Naive B cell (primary cell): ENCODE results near the gene UST. TPM values are rescaled to one million over a fixed set of nuclear protein-coding genes. Genes with fewer than 3 reads are reported as not detected.

ENCODE experiments used
- ATAC-seq, 2 donors: fragments of 150-1000 bp; cut with Tn5 transposase; 2 replicates each; pipeline ENCODE4 v1.10.0; 2021; ENCODE audit warnings: low read depth in 2 of 2, mild to moderate bottlenecking in 2 of 2, moderate library complexity in 2 of 2
- DNase-seq: peaks from one replicate; pipeline ENCODE4 v3.0.0; 2022
- H3K27ac Mint-ChIP-seq, 6 donors: one replicate each; pipeline ENCODE4 v1.8.0; 2020 to 2022; ENCODE audit warnings: mild to moderate bottlenecking in 6 of 6, mixed read lengths in 6 of 6, moderate library complexity in 5 of 6, inconsistent platforms in 2 of 6
- H3K27me3 Mint-ChIP-seq, 3 donors: one replicate each; pipeline ENCODE4 v1.8.0; 2021 to 2022; ENCODE audit warnings: mixed read lengths in 3 of 3, mild to moderate bottlenecking in 1 of 3
- H3K36me3 Mint-ChIP-seq, 2 donors: one replicate each; pipeline ENCODE4 v1.8.0; 2020 to 2022; ENCODE audit warnings: mixed read lengths in 2 of 2, inconsistent platforms in 1 of 2, mild to moderate bottlenecking in 1 of 2
- H3K4me1 Mint-ChIP-seq, 3 donors: one replicate each; pipeline ENCODE4 v1.8.0; 2020 to 2022; ENCODE audit warnings: mixed read lengths in 3 of 3, inconsistent platforms in 1 of 3, mild to moderate bottlenecking in 1 of 3, moderate library complexity in 1 of 3
- H3K4me3 Mint-ChIP-seq, 8 donors: one replicate each; pipeline ENCODE4 v1.8.0; 2020 to 2022; ENCODE audit warnings: mild to moderate bottlenecking in 8 of 8, mixed read lengths in 8 of 8, moderate library complexity in 8 of 8, inconsistent platforms in 2 of 8
- H3K9me3 Mint-ChIP-seq, 7 donors: one replicate each; pipeline ENCODE4 v1.8.0; 2020 to 2022; ENCODE audit warnings: mixed read lengths in 7 of 7, mild to moderate bottlenecking in 5 of 7, inconsistent platforms in 2 of 7, moderate library complexity in 1 of 7
- polyA plus RNA-seq, 6 donors: library from polyadenylated mRNA; unstranded; fragments of 300-500 nt; fragmentation: Illumina TruSeq; gene quantifications; one replicate each; pipeline ENCODE4 v1.2.3, GENCODE V29; 2021; ENCODE audit warnings: low read depth in 6 of 6

Gene UST
- polyA plus RNA-seq, 6 donors from 2014 or later, result 2.8 to 7.2 (median 5.2) TPM

- no peaks in the 10 kb centered on the region for H3K27me3 Mint-ChIP-seq
- DNase-seq, result no peak
- no peaks in the 10 kb centered on the region for H3K36me3 Mint-ChIP-seq
- H3K4me1 Mint-ChIP-seq, result peaks cover 50 to 78% (median 71%) of the 10 kb centered on the region in 3 donors
- no peak for ATAC-seq
- peak overlapping the region in 1 of 6 donors; percentile 35 for H3K27ac Mint-ChIP-seq
- peaks cover 0 to 2% (median 0%) of the 10 kb centered on the region in 7 donors for H3K9me3 Mint-ChIP-seq
- H3K4me3 Mint-ChIP-seq, result no peak overlapping the region
These were observed 57.1 kb downstream of the UST start for GRCh38 chr6:148803979-148804378.

GRCh38 chr6:148805777-148806176 lies 58.9 kb downstream of the UST start:
- DNase-seq (no peak), ATAC-seq (no peak)
- Mint-ChIP-seq H3K9me3 (peaks cover 0 to 2% (median 0%) of the 10 kb centered on the region in 7 donors), H3K4me3 (no peak overlapping the region), H3K36me3 (no peaks in the 10 kb centered on the region), H3K27me3 (no peaks in the 10 kb centered on the region), H3K4me1 (peaks cover 40 to 65% (median 59%) of the 10 kb centered on the region in 3 donors), H3K27ac (no peak overlapping the region)

DNA sequence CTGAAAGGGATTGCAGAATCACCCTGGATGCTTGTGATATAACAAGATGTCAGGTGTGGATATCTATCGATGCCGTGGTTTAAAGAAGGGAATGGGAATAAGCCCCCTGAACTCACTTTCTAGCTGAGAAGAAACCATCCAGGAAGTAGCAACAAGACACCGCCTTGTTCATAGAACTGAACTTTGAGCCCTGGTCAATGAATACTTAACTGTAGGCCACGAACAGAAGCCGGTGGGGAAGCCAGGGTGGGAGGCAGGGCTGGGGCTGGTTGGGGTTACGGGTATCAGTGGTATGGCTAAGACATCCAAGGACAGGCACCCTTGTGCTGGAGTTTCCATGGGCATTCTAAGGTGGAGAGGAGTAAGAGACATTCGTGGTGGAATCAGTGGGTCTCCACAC lies 61.0 kb downstream of the UST start:
- no peaks in the 10 kb centered on the region for H3K36me3 Mint-ChIP-seq
- H3K9me3 Mint-ChIP-seq, result peaks cover 0 to 7% (median 0%) of the 10 kb centered on the region in 7 donors
- no peaks in the 10 kb centered on the region for H3K27me3 Mint-ChIP-seq
- no peak for ATAC-seq
- peak overlapping the region in 3 of 6 donors; percentile 0 to 83 (median 26) for H3K27ac Mint-ChIP-seq
- peaks cover 32 to 57% (median 42%) of the 10 kb centered on the region in 3 donors for H3K4me1 Mint-ChIP-seq
- no peak overlapping the region for H3K4me3 Mint-ChIP-seq
- DNase-seq, result no peak

- H3K9me3 Mint-ChIP-seq, result peaks cover 0 to 8% (median 0%) of the 10 kb centered on the region in 7 donors
- H3K4me3 Mint-ChIP-seq, result peak overlapping the region in 1 of 8 donors; percentile 40
- DNase-seq (no peak), ATAC-seq (no peak)
- H3K27ac Mint-ChIP-seq, result peak overlapping the region in 2 of 6 donors; percentile 26 to 70
- H3K36me3 Mint-ChIP-seq, result no peaks in the 10 kb centered on the region
- H3K27me3 Mint-ChIP-seq, result no peaks in the 10 kb centered on the region
- H3K4me1 Mint-ChIP-seq, result peaks cover 27 to 50% (median 32%) of the 10 kb centered on the region in 3 donors
These were observed 62.0 kb downstream of the UST start for GRCh38 chr6:148808786-148809304.

DNA sequence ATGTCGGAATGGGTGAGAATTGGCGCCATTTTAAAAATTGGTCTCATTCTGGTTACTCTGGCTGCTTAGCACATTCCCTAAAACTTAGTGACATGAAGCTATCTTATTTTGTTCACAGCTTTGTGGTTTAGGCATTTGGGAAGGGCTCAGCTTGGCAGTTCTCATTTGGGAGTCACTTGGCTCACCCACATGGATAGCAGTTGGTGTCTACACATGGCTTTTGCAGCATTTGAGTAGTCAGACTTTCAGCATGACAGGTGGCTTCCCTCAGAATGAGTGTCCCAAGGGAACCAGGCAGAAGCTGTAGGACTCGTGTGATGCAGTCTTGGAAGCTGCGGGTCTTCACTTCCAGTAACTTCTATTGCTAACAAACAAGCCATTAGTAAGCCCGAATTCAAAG lies 64.6 kb downstream of the UST start:
- Mint-ChIP-seq H3K4me3 (no peak overlapping the region), H3K27me3 (no peaks in the 10 kb centered on the region), H3K36me3 (peaks cover 0 to 6% of the 10 kb centered on the region in 2 donors), H3K9me3 (peaks cover 0 to 8% (median 0%) of the 10 kb centered on the region in 7 donors), H3K4me1 (peaks cover 19 to 45% (median 34%) of the 10 kb centered on the region in 3 donors), H3K27ac (peak overlapping the region in 1 of 6 donors; percentile 57)
- no peak for DNase-seq
- no peak for ATAC-seq

- peaks cover 20 to 33% (median 28%) of the 10 kb centered on the region in 3 donors for H3K4me1 Mint-ChIP-seq
- no peak overlapping the region for H3K4me3 Mint-ChIP-seq
- H3K9me3 Mint-ChIP-seq, result peaks cover 0 to 8% (median 0%) of the 10 kb centered on the region in 7 donors
- H3K27ac Mint-ChIP-seq, result peak overlapping the region in 1 of 6 donors; percentile 47
- H3K36me3 Mint-ChIP-seq, result peaks cover 0 to 6% of the 10 kb centered on the region in 2 donors
- ATAC-seq, result no peak
- H3K27me3 Mint-ChIP-seq, result no peaks in the 10 kb centered on the region
- DNase-seq, result no peak
These were observed 67.4 kb downstream of the UST start for GRCh38 chr6:148814082-148814790.

DNA sequence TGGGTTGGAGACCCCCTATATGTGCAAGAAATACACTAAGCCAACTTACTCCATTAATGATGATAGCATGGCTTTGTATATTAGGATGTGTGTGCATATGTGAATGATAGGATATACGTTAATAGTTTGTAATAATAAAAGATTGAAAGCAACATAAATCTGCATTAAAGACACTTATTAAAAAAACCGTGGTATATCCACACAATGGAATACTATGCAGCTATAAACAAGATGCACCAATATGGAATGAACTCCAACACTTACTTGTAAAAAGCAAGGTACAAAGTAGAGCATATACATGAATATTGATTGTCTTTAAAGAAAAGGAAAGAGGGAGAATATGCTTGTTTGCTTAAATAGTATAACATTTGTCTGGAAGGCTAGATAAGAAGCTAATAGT lies 68.0 kb downstream of the UST start:
- Mint-ChIP-seq H3K9me3 (peaks cover 0 to 8% (median 0%) of the 10 kb centered on the region in 7 donors), H3K36me3 (peaks cover 0 to 6% of the 10 kb centered on the region in 2 donors), H3K27me3 (no peaks in the 10 kb centered on the region), H3K4me3 (no peak overlapping the region), H3K4me1 (peaks cover 18 to 31% (median 28%) of the 10 kb centered on the region in 3 donors), H3K27ac (no peak overlapping the region)
- ATAC-seq, result no peak
- no peak for DNase-seq

DNA sequence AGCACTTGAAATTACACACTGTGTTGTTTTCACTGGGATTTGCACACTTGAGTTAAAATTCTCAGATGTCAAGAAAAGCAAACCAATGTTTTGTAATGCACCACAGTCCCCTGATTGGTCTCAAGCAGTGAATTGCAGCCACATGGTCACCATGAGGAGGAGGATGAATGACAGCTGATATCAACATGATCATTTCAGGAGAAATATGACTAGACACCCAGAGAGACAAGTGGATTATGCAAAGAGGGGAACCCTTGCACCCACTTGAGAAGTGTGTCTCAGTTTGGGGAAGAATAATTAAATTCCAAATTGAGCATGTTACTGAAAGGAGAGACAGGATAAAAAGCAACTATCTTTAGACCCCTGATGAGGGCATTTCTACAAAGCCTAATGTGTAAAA lies 69.3 kb downstream of the UST start:
- H3K4me3 Mint-ChIP-seq, result peak overlapping the region in 1 of 8 donors; percentile 5
- H3K9me3 Mint-ChIP-seq, result peaks cover 0 to 8% (median 0%) of the 10 kb centered on the region in 7 donors
- H3K4me1 Mint-ChIP-seq, result peaks cover 16 to 29% (median 28%) of the 10 kb centered on the region in 3 donors
- peaks cover 0 to 6% of the 10 kb centered on the region in 2 donors for H3K36me3 Mint-ChIP-seq
- DNase-seq (no peak), ATAC-seq (no peak)
- no peaks in the 10 kb centered on the region for H3K27me3 Mint-ChIP-seq
- no peak overlapping the region for H3K27ac Mint-ChIP-seq

DNA sequence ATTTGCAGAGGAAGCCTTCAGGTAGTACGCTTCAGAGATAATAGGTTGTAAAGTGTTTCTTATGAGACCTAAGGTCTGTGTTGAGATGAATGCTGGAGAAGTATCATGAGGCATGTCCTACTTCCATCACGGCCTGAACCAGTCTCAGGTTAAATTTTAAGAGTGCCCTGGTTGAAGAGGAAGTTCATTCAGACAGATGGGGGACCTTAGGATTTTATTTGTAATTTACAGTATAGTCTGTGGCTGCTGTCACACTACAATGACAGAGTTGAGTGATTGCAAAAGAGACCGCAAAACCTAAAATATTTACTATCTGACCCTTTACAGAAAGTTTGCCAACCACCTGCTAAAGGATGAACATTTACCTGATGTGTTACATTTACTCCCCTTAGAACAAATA lies 70.9 kb downstream of the UST start:
- peak overlapping the region in 5 of 6 donors; percentile 2 to 62 (median 33) for H3K27ac Mint-ChIP-seq
- peak; percentile 4 for DNase-seq
- H3K4me1 Mint-ChIP-seq, result peaks cover 25 to 34% (median 27%) of the 10 kb centered on the region in 3 donors
- no peak overlapping the region for H3K4me3 Mint-ChIP-seq
- H3K27me3 Mint-ChIP-seq, result no peaks in the 10 kb centered on the region
- H3K9me3 Mint-ChIP-seq, result peaks cover 0 to 2% (median 0%) of the 10 kb centered on the region in 7 donors
- H3K36me3 Mint-ChIP-seq, result peaks cover 0 to 6% of the 10 kb centered on the region in 2 donors
- peak; percentile 48 to 68 for ATAC-seq

DNA sequence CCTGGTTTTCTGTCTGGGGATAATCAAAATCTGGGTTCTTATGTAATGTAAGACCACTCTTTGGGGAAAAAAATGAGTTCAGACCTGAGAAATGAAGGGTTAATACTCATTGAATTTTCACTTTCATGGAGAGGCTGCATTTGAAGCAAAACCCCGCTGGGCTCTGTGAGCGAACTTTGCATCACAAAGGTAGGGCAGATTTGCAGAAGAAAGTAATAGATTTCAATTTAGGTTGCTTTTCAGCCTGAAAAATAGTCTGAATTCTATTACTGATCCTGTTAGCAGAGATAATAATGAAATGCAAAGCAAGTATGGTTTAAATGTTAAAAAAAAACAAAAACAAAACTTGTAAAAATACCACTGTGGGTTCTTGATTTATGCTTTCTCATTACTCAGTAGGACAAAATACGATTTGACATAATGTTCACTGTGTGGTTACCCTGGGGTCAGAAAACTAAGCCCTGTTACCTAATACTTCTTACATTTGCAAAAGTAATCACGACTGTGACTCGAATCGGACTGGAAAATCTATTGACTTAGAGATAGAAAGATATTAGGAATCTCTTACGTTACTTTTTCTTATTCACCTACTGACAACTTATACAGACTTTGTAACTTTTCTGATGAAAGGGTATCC lies 72.2 kb downstream of the UST start:
- peaks cover 35 to 44% (median 40%) of the 10 kb centered on the region in 3 donors for H3K4me1 Mint-ChIP-seq
- H3K36me3 Mint-ChIP-seq, result peaks cover 0 to 6% of the 10 kb centered on the region in 2 donors
- H3K4me3 Mint-ChIP-seq, result no peak overlapping the region
- H3K27me3 Mint-ChIP-seq, result no peaks in the 10 kb centered on the region
- peaks cover 0 to 2% (median 0%) of the 10 kb centered on the region in 7 donors for H3K9me3 Mint-ChIP-seq
- H3K27ac Mint-ChIP-seq, result no peak overlapping the region
- ATAC-seq, result no peak
- DNase-seq, result no peak

DNA sequence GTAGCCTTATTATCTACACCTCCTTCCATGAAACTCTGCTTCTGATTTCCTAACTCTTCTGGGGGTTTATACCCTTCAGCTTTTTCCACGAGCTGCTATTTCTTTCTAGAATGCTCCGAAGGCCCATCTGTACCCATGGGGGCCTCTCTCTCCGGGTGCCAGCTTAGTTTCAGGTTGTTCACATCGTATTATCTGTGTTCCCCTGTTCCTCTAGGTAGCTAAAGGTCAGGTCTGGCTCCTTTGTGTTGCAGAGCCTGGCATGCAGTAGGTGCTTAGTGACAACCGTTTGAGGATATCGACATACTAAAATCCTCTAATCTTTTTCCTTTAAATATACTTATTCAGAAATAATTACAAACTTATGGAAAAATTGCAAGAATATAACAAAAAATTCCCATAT lies 73.0 kb downstream of the UST start:
- peaks cover 0 to 5% of the 10 kb centered on the region in 2 donors for H3K36me3 Mint-ChIP-seq
- H3K27ac Mint-ChIP-seq, result peak overlapping the region in 3 of 6 donors; percentile 29 to 48 (median 32)
- peaks cover 0 to 1% (median 0%) of the 10 kb centered on the region in 7 donors for H3K9me3 Mint-ChIP-seq
- DNase-seq (no peak), ATAC-seq (no peak)
- H3K4me1 Mint-ChIP-seq, result peaks cover 40 to 46% (median 45%) of the 10 kb centered on the region in 3 donors
- H3K4me3 Mint-ChIP-seq, result no peak overlapping the region
- H3K27me3 Mint-ChIP-seq, result no peaks in the 10 kb centered on the region

DNA sequence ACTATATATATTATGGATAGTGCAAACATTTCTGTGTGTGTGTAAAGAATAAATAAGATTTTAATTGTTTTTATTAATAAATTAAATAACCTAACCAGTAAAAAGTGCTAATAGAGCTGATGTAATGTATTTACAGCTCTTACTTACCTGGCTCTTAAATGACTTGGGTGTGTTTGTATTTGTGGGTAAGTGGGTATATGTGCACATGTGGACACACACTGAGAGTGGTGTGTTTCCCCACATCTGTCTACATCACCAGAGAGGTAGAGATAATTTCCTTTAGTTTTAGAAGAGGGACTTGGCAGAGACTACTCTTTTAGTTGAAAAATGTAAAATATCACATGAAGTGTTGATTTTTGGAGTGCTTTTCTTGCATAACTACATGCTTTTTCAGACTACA lies 76.0 kb downstream of the UST start:
- Mint-ChIP-seq H3K4me3 (no peak overlapping the region), H3K36me3 (no peaks in the 10 kb centered on the region), H3K9me3 (peaks cover 0 to 2% (median 0%) of the 10 kb centered on the region in 7 donors), H3K4me1 (peaks cover 39 to 49% (median 40%) of the 10 kb centered on the region in 3 donors), H3K27me3 (no peaks in the 10 kb centered on the region), H3K27ac (peak overlapping the region in 1 of 6 donors; percentile 21)
- ATAC-seq (no peak), DNase-seq (no peak)

- Mint-ChIP-seq H3K4me3 (peak overlapping the region in 1 of 8 donors; percentile 57), H3K36me3 (no peaks in the 10 kb centered on the region), H3K4me1 (peaks cover 35 to 48% (median 40%) of the 10 kb centered on the region in 3 donors), H3K27ac (peak overlapping the region in 1 of 6 donors; percentile 19), H3K27me3 (no peaks in the 10 kb centered on the region), H3K9me3 (peaks cover 0 to 2% (median 0%) of the 10 kb centered on the region in 7 donors)
- DNase-seq, result no peak
- peak in 1 of 2 donors; percentile 30 for ATAC-seq
These were observed 77.5 kb downstream of the UST start for GRCh38 chr6:148824291-148824690.
